K562 (cell line): ENCODE data around the gene HNRNPK. TPM values are rescaled to one million over a fixed set of nuclear protein-coding genes. Genes with fewer than 3 reads are reported as not detected.

Experiments used
- ATF7 ChIP-seq: fragments of 450-650 bp; IDR thresholded peaks from 2 replicates; pipeline ENCODE4 v1.7.1; 2014; ENCODE audit warnings: mild to moderate bottlenecking, moderate library complexity
- C11orf30 ChIP-seq: fragments of 450-650 bp; IDR thresholded peaks from 2 replicates; pipeline ENCODE4 v1.6.1; 2016; ENCODE audit warnings: low read depth, mild to moderate bottlenecking
- CHD1 ChIP-seq: fragments of 200-600 bp; sonication (generic); IDR thresholded peaks from one replicate; pipeline ENCODE4 v1.6.1; 2012; ENCODE audit warnings: mild to moderate bottlenecking, moderate library complexity, low read length, inconsistent platforms
- CXXC5 ChIP-seq: fragments of 250-450 bp; sonication (Bioruptor Pico); IDR thresholded peaks from 2 replicates; pipeline ENCODE4 v1.8.0; 2022; ENCODE audit warnings: inconsistent platforms, mild to moderate bottlenecking, moderate library complexity
- DPF2 ChIP-seq: fragments of 450-650 bp; IDR thresholded peaks from 2 replicates; pipeline ENCODE4 v1.6.1; 2016
- EP300 ChIP-seq: IDR thresholded peaks from 2 replicates; pipeline ENCODE4 v1.6.1; 2012; ENCODE audit warnings: low read length, improper control_type of control experiment
- KAT8 ChIP-seq: fragments of 450-650 bp; IDR thresholded peaks from 2 replicates; pipeline ENCODE4 v1.6.1; 2016; ENCODE audit warnings: low read depth, mild to moderate bottlenecking
- PHB2 ChIP-seq: fragments of 450-650 bp; IDR thresholded peaks from 2 replicates; pipeline ENCODE4 v1.6.1; 2017; ENCODE audit warnings: low read depth
- PRMT5 ChIP-seq: sonication (generic); formaldehyde crosslinking; IDR thresholded peaks from 2 replicates; pipeline ENCODE4 v1.5.0; 2020; ENCODE audit warnings: missing genetic modification reagents
- SIRT6 ChIP-seq: IDR thresholded peaks from one replicate; pipeline ENCODE4 v1.6.1; 2012; ENCODE audit warnings: low read depth, mild to moderate bottlenecking, control low read depth, inconsistent platforms, low read length, moderate library complexity
- SIX5 ChIP-seq, 2 experiments: IDR thresholded peaks; 2 replicates each; pipeline ENCODE4 v1.6.1; 2011; ENCODE audit warnings: low read length in 2 of 2, borderline replicate concordance in 1 of 2, low read depth in 1 of 2, mild to moderate bottlenecking in 1 of 2, moderate library complexity in 1 of 2; ENCODE audit not compliant: insufficient read depth in 1 of 2
- SMAD2 ChIP-seq: fragments of 150-350 bp; IDR thresholded peaks from 2 replicates; pipeline ENCODE4 v1.6.1; 2014; ENCODE audit warnings: low read depth, mild to moderate bottlenecking, low read length
- SP2 ChIP-seq: IDR thresholded peaks from 2 replicates; pipeline ENCODE4 v1.6.1; 2011; ENCODE audit warnings: mild to moderate bottlenecking, low read depth, low read length, moderate library complexity; ENCODE audit not compliant: poor library complexity, severe bottlenecking; ENCODE audit errors: extremely low read depth
- TBL1XR1 ChIP-seq, 2 experiments: IDR thresholded peaks; 2 replicates each; pipeline ENCODE4 v1.6.1; 2012; ENCODE audit warnings: improper control_type of control experiment in 2 of 2, low read length in 2 of 2, mild to moderate bottlenecking in 1 of 2
- TRIM28 ChIP-seq: fragments of 450-650 bp; IDR thresholded peaks from 2 replicates; pipeline ENCODE4 v1.6.1; 2017
- ZKSCAN3 ChIP-seq: fragments of 250-450 bp; sonication (Bioruptor Pico); IDR thresholded peaks from 2 replicates; pipeline ENCODE4 v1.4.0; 2020
- ZNF3 ChIP-seq: fragments of 250-450 bp; sonication (Bioruptor Pico); IDR thresholded peaks from 2 replicates; pipeline ENCODE4 v1.5.0; 2021; ENCODE audit warnings: mild to moderate bottlenecking, moderate library complexity
- ZNF445 ChIP-seq: fragments of 250-450 bp; sonication (Bioruptor Pico); IDR thresholded peaks from 2 replicates; pipeline ENCODE4 v1.4.0; 2020; ENCODE audit warnings: low read depth, mild to moderate bottlenecking, moderate library complexity
- ZNF830 ChIP-seq: fragments of 250-450 bp; sonication (Bioruptor Pico); IDR thresholded peaks from 2 replicates; pipeline ENCODE4 v1.5.0; 2021; ENCODE audit warnings: mild to moderate bottlenecking
- ZSCAN29 ChIP-seq: fragments of 450-650 bp; IDR thresholded peaks from 2 replicates; pipeline ENCODE4 v1.6.1; 2017
- polyA plus RNA-seq, 8 experiments: library from polyadenylated mRNA; depleted of rRNA in 4 of 8; stranded (reverse) in 5 of 8; unstranded in 3 of 8; fragments of >200 nt; fragmentation: Nextera tagmentation in 2 of 8; fragmentation: Illumina TruSeq in 1 of 8; extraction: Ambion mirVana in 2 of 8; extraction: Trizol in 1 of 8; gene quantifications; 2 replicates each; pipeline versions ENCODE4 v1.2.1 to v1.2.3, GENCODE V29; 2011 to 2014; ENCODE audit warnings: inconsistent platforms in 1 of 8, missing spikeins in 1 of 8
- total RNA-seq, 7 experiments: library from RNA; depleted of rRNA in 6 of 7; stranded (reverse); fragments of >200 nt in 6 of 7; fragmentation: Illumina TruSeq in 2 of 7; extraction: Trizol in 2 of 7; gene quantifications; 2 replicates each; pipeline versions ENCODE4 v1.2.1 to v1.2.3, GENCODE V29; 2011 to 2021; ENCODE audit warnings: low replicate concordance in 1 of 7
- TF ChIP-seq, protein P1 (sequence below): fragments of 250-450 bp; sonication (Bioruptor Pico); IDR thresholded peaks from 2 replicates; pipeline ENCODE4 v1.5.0; 2022; ENCODE audit warnings: mild to moderate bottlenecking
- TF ChIP-seq, protein P2 (sequence below): fragments of 450-650 bp; IDR thresholded peaks from 2 replicates; pipeline ENCODE4 v1.6.1; 2018; ENCODE audit warnings: mild to moderate bottlenecking, low read depth; ENCODE audit not compliant: partially characterized antibody
- TF ChIP-seq, protein P3 (sequence below): fragments of 250-450 bp; sonication (Bioruptor Pico); IDR thresholded peaks from 2 replicates; pipeline ENCODE4 v1.8.0; 2022; ENCODE audit warnings: inconsistent platforms
- TF ChIP-seq, protein P4 (sequence below): sonication (generic); formaldehyde crosslinking; IDR thresholded peaks from 2 replicates; pipeline ENCODE4 v1.8.1; 2023; ENCODE audit warnings: mild to moderate bottlenecking, missing genetic modification reagents, moderate library complexity

Gene HNRNPK
- total and polyA plus RNA-seq, 9 of the 15 experiments (the other 6 are each of a cell fraction or from before 2014, with no cell fraction given) = 224 to 883 (median 618) TPM

DNA sequence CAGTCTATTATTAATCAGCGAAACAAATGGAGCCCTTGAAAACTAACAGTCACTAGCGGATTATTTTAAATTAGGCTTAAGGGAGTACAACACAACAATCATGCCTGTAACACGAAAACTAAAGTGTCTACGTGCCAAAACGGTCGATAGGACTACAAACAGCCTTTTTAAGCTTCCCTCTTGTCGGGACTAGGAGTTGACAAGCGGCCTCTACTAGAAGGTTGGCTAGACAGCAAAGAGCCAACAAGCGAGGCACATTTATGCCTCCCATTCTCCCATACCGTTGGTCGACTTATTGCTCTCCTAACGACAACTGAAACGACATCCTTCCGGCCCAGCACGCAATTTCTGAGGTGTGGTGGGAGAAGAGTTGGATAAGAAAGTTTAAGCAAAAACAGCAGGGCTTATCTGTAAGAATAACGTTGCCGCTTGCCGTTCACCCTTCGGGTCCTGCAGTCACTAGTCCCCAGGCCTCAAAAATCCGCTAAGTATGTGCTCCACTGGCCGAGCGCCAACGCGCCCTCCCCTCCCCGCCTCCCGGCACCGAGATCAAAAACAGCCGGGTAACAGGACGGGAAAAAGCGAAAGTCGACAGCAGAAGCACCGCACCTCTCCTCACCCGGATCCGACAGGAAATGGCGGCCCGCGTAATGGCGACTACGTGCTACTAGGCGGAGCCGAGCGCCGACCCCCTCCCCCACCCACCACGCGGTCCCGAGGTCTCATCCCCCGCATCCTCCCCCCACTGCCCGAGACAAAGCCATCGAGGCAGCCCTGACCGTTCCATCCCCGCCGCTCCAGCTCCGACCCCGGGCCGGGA is 813 bp downstream of the HNRNPK start (continued):
- TF ChIP-seq EP300 = no peak
- TF ChIP-seq ATF7 = no peak
- TF ChIP-seq SMAD2 = no peak
- no peak for TF ChIP-seq TRIM28
- TF ChIP-seq PRMT5 (CRISPR knock-in tag) = no peak
- TF ChIP-seq, protein P1, sequence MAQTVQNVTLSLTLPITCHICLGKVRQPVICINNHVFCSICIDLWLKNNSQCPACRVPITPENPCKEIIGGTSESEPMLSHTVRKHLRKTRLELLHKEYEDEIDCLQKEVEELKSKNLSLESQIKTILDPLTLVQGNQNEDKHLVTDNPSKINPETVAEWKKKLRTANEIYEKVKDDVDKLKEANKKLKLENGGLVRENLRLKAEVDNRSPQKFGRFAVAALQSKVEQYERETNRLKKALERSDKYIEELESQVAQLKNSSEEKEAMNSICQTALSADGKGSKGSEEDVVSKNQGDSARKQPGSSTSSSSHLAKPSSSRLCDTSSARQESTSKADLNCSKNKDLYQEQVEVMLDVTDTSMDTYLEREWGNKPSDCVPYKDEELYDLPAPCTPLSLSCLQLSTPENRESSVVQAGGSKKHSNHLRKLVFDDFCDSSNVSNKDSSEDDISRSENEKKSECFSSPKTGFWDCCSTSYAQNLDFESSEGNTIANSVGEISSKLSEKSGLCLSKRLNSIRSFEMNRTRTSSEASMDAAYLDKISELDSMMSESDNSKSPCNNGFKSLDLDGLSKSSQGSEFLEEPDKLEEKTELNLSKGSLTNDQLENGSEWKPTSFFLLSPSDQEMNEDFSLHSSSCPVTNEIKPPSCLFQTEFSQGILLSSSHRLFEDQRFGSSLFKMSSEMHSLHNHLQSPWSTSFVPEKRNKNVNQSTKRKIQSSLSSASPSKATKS = no peak
- TF ChIP-seq SP2 = no peak
- TF ChIP-seq TBL1XR1 (IDR thresholded peaks at IDR 0.05; ENCODE audit: low read length in 2 of 2) = no peak; a peak in 1 of 4 replicates
- TF ChIP-seq C11orf30 = no peak
- TF ChIP-seq CHD1 = peak; percentile 56
- TF ChIP-seq, protein P2, sequence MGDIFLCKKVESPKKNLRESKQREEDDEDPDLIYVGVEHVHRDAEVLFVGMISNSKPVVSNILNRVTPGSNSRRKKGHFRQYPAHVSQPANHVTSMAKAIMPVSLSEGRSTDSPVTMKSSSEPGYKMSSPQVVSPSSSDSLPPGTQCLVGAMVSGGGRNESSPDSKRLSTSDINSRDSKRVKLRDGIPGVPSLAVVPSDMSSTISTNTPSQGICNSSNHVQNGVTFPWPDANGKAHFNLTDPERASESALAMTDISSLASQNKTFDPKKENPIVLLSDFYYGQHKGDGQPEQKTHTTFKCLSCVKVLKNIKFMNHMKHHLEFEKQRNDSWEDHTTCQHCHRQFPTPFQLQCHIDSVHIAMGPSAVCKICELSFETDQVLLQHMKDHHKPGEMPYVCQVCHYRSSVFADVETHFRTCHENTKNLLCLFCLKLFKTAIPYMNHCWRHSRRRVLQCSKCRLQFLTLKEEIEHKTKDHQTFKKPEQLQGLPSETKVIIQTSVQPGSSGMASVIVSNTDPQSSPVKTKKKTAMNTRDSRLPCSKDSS = no peak
- no peak for TF ChIP-seq SIRT6
- peak; percentile 4; the same call in 1 of the 2 replicates for TF ChIP-seq CXXC5
- TF ChIP-seq KAT8 = 0 out of 2 replicates have a peak, but pooled peaks have one; percentile 39
- TF ChIP-seq DPF2 = no peak
- TF ChIP-seq ZKSCAN3 = no peak
- no peak for TF ChIP-seq ZNF445 (CRISPR knock-in tag)
- no peak for TF ChIP-seq ZSCAN29
- TF ChIP-seq PHB2 = no peak
- no peak for TF ChIP-seq SIX5 (IDR thresholded peaks at IDR 0.05; ENCODE audit: borderline replicate concordance in 1 of 2, insufficient read depth in 1 of 2, low read depth in 1 of 2, low read length in 2 of 2)
- no peak for TF ChIP-seq ZNF3 (CRISPR knock-in tag)
- TF ChIP-seq, protein P3, sequence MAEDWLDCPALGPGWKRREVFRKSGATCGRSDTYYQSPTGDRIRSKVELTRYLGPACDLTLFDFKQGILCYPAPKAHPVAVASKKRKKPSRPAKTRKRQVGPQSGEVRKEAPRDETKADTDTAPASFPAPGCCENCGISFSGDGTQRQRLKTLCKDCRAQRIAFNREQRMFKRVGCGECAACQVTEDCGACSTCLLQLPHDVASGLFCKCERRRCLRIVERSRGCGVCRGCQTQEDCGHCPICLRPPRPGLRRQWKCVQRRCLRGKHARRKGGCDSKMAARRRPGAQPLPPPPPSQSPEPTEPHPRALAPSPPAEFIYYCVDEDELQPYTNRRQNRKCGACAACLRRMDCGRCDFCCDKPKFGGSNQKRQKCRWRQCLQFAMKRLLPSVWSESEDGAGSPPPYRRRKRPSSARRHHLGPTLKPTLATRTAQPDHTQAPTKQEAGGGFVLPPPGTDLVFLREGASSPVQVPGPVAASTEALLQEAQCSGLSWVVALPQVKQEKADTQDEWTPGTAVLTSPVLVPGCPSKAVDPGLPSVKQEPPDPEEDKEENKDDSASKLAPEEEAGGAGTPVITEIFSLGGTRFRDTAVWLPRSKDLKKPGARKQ (CRISPR knock-in tag) = no peak
- no peak for TF ChIP-seq ZNF830 (CRISPR knock-in tag)
- TF ChIP-seq, protein P4, sequence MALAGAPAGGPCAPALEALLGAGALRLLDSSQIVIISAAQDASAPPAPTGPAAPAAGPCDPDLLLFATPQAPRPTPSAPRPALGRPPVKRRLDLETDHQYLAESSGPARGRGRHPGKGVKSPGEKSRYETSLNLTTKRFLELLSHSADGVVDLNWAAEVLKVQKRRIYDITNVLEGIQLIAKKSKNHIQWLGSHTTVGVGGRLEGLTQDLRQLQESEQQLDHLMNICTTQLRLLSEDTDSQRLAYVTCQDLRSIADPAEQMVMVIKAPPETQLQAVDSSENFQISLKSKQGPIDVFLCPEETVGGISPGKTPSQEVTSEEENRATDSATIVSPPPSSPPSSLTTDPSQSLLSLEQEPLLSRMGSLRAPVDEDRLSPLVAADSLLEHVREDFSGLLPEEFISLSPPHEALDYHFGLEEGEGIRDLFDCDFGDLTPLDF (CRISPR knock-in tag) = no peak
